Measurements from ENCODE around the gene SUSD4.
A peak's percentile ranks its signal among the peaks of the same experiment; 100 is the strongest.
"Not testable (repeated sequence)": the region's sequence is repeated elsewhere in the genome, so short reads cannot be mapped to it uniquely, and the experiment has no call there.

SUSD4 gene

GRCh38 chr1:223363856-223364684 is at the start of gene SUSD4:
Gene SUSD4, minus strand, starts transcription at chr1:223364176. Its CDS starts 751 bp downstream, at chr1:223363425.
- peak; percentile 4 for DNase-seq

DNA sequence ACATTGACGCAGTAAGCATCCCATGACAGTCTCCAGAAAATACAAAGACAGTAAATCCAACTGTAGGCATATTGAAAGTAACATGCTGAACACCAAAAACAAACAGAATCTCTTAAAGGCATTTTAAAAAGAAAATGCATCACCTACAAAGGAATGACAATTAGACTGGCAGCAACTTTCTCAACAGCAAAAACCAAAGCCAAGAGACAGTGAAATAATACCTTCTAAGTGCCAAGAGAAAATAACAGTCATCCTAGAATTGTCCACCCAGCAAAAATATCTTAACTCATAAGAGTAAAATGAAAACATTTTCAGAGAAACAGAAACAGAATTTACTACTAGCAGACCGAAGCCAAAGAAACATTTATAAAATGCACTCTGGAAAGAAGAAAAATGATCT is 49.2 kb upstream of the SUSD4 start:
- no peak for DNase-seq

DNA sequence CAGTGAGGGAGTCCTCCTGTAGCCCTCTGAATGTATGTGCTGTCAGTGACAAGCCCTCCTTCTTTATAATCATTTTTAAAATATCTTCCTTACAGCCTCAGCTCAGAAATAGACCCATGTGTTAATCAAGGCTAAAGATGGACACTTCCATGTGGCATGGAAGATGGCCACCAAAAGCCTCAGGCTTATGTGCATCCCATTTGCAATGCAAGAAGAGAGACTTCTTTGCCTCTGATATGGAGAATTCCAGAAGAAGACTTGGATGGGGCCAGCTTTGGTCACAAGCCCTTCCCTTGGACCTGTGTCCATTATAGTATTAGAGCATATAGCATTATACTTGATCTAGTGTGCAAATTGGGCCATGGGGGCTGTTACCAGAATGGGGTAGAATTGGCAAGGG is 47.7 kb upstream of the SUSD4 start:
- DNase-seq: no peak

- DNase-seq: no peak
Observed at GRCh38 chr1:223411309-223411708, 47.3 kb upstream of the SUSD4 start.

GRCh38 chr1:223410036-223410435 is 46.1 kb upstream of the SUSD4 start:
- DNase-seq: peak; percentile 38

DNA sequence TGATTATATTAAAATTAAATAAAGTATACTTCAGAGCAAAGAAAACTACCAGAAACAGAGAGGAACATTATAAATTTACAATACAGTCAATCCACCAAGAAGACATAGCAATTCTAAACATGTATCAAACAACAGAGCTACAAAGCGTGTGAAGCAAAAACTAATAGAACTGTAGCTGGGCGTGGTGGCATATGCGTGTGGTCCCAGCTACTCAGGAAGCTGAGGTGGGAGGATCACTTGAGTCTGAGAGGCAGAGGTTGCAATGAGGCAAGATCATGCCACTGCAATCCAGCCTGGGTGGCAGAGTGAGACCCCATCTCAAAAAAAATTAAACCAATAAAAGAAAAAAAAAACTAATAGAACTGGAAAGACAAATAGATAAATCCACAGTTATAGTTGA is 41.5 kb upstream of the SUSD4 start:
- no peak for DNase-seq

DNA sequence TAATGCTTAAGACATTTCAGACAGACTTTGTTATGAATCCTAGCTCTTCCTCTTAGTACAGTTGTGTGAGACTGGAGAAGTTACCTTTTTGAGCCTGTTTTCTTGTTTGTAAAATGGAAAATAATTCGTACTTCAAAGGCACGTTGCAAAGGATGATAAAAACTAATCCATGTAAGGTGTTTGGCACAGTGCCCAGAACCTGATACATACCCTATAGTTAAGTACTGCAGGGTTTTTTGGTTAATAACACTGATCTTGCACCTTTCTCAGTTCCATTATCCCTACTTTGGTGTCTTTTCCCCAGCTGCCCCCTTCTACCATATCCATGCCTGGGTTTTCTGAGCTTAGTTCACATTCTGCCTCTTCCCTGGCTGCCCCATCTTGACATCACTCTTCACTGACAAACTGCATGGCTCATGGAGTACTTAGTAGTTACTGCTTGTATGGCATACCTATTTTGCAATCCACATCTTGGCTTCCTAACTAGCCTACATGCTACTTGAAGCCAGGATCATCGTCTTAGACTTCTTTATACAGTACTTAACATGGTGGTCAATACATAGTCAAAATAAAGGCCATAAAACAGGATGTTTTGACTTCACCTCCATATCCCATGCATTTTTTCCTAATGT is 39.3 kb upstream of the SUSD4 start:
- DNase-seq: no peak

- no peak for DNase-seq
Observed at GRCh38 chr1:223402790-223403142, 38.8 kb upstream of the SUSD4 start.

- peak; percentile 10 for DNase-seq
Observed at GRCh38 chr1:223401873-223402789, 38.2 kb upstream of the SUSD4 start.

GRCh38 chr1:223399393-223399792 is 35.4 kb upstream of the SUSD4 start:
- not testable (repeated sequence) for DNase-seq

DNA sequence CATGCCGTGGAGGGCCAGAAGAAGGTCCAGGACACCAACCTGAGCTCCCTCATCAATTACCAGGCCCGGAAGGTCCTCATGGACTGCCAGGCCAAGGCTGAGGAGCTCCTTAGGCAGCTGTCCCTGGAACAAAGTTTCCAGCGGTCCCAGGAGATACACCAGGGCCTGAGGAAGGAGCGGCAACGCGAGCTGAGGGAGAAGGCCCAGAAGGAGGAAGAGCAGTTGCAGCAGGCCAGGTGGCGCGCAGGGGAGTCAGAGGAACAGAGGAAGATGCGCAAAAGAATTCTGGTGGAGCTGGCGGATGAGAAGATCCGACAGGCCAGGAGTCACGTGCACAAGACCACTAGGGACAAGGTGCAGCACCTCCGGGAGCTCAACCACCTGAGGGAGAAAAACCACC is 30.7 kb upstream of the SUSD4 start:
- no peak for DNase-seq

DNA sequence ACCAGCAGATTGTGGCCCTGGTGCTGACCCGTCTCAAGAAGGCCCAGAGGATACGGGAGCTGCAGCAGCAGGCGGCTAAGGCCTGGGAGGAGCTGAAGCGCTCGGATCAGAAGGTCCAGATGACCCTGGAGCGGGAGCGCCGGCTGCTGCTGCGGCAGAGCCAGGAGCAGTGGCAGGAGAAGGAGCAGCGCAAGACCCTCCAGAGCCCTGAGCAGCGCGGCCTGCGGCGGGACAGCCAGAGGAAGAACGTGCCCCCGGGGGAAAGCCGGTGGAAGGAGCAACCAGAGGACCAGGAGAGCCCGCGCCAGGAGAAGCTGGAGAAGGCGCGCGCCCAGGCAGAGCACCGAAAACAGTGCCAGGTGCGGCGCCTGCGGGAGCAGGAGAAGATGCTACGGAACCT is 30.3 kb upstream of the SUSD4 start:
- no peak for DNase-seq

DNA sequence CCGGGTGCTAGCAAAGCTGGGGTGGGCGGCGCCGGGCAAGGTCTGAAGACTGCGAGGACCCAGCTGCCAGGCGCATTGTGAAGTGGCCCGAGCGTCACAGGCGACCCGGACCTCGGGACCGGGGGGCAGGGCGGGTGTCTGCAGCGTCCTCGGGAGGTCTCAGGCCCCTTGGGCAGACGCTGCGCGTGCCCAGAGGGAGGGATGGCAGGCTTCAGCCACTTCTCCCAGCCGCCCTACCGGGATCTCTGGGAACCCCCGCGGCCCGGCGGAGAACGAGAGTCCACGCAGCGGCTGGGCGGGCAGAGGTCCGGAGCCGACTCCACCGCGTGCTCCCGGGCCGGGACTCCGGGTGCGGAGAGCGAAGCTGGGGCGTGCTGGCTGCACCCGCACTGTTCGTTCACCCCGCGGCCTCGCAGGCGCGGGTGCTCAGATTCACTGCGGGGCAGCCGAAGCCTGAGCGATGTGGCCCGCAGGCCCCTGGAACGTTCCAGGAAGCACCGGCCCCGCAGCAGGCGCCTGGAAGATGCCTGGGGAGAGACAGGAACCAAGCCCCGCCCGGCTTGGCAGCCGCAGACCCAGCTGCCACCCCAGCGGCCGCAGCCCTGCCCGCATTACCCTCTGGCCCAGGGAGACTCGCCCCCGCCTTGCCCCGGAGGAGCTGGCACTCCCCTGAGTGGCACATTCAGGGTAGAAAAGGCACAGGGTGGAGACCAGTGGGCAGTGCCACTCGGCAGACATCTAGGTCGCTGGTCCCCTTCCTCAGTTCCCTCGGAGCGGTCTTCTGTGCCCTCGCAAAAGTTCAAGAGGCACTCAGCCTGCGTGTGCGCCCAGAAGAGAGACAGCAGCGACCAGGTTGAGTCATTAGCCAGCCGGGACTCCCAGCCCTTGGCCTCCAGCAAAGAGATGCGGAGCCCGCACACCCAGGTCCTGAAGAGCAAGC is 29.6 kb upstream of the SUSD4 start, which contains the start of gene CCDC185:
TSS of gene CCDC185 (plus strand) at position 141 of the 940 bp plus-strand sequence. CDS start at position 202, 61 bp downstream.
- no peak for DNase-seq

DNA sequence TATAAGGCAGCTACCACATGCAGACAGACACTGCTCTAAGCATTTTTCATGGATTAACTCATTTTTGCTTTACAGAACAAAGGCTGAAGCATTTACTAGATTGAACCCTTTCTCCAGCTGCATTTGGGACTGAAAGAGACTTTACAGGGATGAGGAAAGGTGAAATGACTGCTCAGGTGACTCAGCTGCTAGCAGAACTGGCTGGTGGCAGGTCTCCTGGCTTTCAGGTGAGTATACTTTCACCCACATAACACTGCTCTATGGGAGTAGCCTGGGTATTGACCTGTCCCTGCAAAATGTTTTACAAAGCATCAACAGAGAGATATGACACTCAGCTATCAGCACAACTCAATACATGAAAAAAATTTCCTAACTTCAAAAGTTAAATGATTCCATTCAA is 26.6 kb upstream of the SUSD4 start:
- DNase-seq: no peak

GRCh38 chr1:223386013-223386412 is 22.0 kb upstream of the SUSD4 start:
- no peak for DNase-seq

DNA sequence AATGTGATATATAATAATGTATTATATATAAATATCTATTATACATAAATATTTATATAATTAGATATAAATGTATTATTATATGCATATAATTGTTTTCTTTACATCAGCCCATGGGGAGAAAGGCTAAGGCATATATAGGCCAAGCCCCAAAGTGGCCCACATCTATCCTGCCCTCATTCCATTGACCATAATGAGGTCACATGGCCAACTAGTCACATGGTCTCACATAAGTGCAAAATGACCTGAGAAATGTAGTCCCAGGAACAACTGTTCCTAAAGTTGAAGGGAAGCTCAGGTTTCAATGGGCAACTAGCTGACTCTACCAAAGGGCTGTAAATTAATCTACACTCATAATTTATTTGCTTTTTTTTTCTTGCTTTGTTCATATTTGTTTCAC is 14.8 kb upstream of the SUSD4 start:
- no peak for DNase-seq

DNA sequence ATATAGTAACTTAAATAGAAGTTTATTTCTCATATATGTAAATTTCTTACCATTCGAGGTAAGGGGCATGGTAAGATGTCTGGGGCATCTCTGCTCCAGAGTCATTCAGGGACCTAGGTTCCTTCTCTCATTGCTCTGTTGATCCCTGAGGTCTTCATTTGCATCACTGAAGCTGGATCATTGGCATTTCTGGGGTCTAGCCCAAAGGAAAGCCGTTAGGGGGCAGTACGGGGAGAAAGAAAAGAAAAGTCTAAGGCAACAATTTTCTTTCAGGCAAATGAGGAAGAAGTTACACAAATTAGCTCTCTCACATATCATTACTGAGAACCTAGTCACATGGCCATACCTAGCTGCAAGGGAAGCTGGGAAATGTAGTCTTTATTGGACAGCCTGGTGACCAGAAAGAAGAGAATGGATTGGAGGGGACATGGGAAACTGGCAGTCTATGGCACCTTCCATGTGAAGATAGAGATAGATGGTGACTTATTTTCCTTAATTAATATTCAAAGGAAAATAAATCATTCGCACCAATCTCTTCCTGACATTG is 10.2 kb upstream of the SUSD4 start:
- DNase-seq: no peak

GRCh38 chr1:223364685-223365382 is 858 bp upstream of the SUSD4 start:
- DNase-seq: no peak

GRCh38 chr1:223363057-223363855 is 720 bp downstream of the SUSD4 start:
- DNase-seq: no peak

DNA sequence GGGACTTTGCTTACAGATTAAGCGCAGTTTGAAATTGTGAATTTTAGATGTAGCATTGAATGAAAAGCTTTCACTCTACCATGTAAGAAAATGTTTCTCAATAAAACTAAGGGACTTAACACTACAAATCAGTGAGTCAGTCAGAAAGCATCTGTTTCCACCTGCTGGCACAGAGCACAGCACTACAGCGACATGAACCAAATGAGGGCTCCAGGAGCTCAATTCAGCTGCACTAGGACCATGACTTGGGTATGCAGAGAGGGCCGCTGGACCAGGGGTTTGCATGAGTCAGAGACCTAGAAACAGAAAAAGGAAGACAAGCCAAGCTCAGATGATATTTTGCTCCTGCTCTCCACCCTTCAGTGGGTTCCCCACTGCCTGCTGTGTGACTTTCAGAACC is 5.2 kb downstream of the SUSD4 start:
- DNase-seq: no peak

Data from NCI-H226 (cell line).